Melanocyte of skin (primary cell): ENCODE data around the gene RAMACL. TPM values are rescaled to one million over a fixed set of nuclear protein-coding genes. Genes with fewer than 3 reads are reported as not detected.

Experiments used
- total RNA-seq, 2 donors: library from RNA; depleted of rRNA; stranded (reverse); fragments of >200 nt; gene quantifications; 2 replicates each; pipeline ENCODE4 v1.2.3, GENCODE V29; 2012

The RAMACL gene
- total RNA-seq, result 1 to 10 TPM in 1 of 2 donors, under 1 TPM in 1; 0.69 to 2.0 TPM

GRCh38 chr6:166586424-166587156 is at the start of gene RAMACL:
TSS of gene RAMACL (minus strand) at chr6:166586678. CDS start at chr6:166586477, 201 bp downstream.

DNA sequence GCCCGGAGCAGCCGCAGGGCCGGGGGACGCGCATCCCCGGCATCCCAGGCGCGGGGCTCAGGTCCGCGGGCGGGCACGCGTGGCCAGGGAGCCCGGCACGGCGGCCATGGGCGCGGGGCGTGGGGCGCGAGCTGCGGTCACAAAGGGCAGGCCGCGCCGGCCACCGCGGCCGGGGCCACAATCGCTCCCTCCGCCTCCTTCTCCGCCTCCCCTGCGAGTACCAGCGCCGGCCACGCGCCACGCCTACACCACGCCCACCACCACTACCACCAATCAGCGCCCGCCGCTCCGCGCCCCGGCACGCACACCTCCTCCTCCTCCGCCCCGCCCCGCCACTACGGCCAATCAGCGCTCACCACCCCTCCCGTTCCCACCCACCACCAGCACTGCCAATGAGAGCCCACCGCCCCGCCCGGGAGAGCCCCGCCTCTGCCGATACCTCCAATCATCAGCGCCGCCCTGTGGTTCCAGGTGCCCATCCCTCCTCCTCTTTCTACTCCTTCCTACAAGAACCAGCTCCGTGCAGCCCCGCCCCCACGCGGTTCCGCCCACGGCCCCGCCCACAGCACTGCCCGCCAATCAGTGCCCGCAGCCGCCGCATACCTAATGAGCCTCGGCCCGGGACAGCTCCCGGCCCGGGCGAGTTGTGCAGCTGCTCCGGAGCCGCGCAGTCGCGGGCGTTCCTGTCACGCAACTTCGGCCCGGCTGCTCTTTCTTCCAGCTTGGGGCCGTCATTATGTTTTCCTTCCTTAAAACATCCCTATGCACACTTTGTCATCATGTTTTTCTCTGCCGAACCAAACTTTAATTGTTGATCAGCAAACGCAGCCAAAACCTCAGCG is 40.8 kb upstream of the RAMACL start, which contains the start of gene RPS6KA2:
Gene RPS6KA2, minus strand, starts transcription at position 219 of the 842 bp plus-strand sequence. CDS start 232 bp downstream, outside the sequence.

Other genes starting within 250 kb of the RAMACL start
- gene SFT2D1, start 244.1 kb downstream of the RAMACL start, total RNA-seq, result 10 to 100 TPM; 25.5 to 57.6 TPM
- 10 to 100 TPM; 22.6 to 29.6 TPM for gene MPC1, start 203.7 kb downstream of the RAMACL start, total RNA-seq
- gene RPS6KA2, start 40.6 kb upstream of the RAMACL start, total RNA-seq, result 10 to 100 TPM; 62.3 to 90.2 TPM